ENCODE results near the gene TUBB6.

The TUBB6 gene

GRCh38 chr18:12307701-12308385 lies at the start of gene TUBB6:
Gene TUBB6, plus strand, starts transcription at chr18:12308241. Its CDS starts 52 bp downstream, at chr18:12308293.
- no peak for DNase-seq (ENCODE audit: low read depth, low spot score)

GRCh38 chr18:12258719-12259705 lies 49.0 kb upstream of the TUBB6 start:
- DNase-seq (ENCODE audit: low read depth, low spot score) = no peak

GRCh38 chr18:12262748-12263147 lies 45.3 kb upstream of the TUBB6 start:
- DNase-seq (ENCODE audit: low read depth, low spot score) = no peak

- no peak for DNase-seq (ENCODE audit: low read depth, low spot score)
Measured at GRCh38 chr18:12264864-12265263, 43.2 kb upstream of the TUBB6 start.

GRCh38 chr18:12271376-12272235 lies 36.4 kb upstream of the TUBB6 start:
- peak; percentile 14 for DNase-seq (ENCODE audit: low read depth, low spot score)

GRCh38 chr18:12274793-12275192 lies 33.2 kb upstream of the TUBB6 start:
- DNase-seq (ENCODE audit: low read depth, low spot score) = no peak

GRCh38 chr18:12276736-12277554 lies 31.1 kb upstream of the TUBB6 start:
- DNase-seq (ENCODE audit: low read depth, low spot score) = no peak

GRCh38 chr18:12278215-12278671 lies 29.8 kb upstream of the TUBB6 start:
- DNase-seq (ENCODE audit: low read depth, low spot score) = no peak

GRCh38 chr18:12278741-12279682 lies 29.0 kb upstream of the TUBB6 start:
- no peak for DNase-seq (ENCODE audit: low read depth, low spot score)

GRCh38 chr18:12279781-12280531 lies 28.1 kb upstream of the TUBB6 start:
- DNase-seq (ENCODE audit: low read depth, low spot score) = no peak

GRCh38 chr18:12281861-12282260 lies 26.2 kb upstream of the TUBB6 start:
- no peak for DNase-seq (ENCODE audit: low read depth, low spot score)

- no peak for DNase-seq (ENCODE audit: low read depth, low spot score)
Measured at GRCh38 chr18:12282442-12283039, 25.5 kb upstream of the TUBB6 start.

GRCh38 chr18:12283256-12283655 lies 24.8 kb upstream of the TUBB6 start:
- no peak for DNase-seq (ENCODE audit: low read depth, low spot score)

- no peak for DNase-seq (ENCODE audit: low read depth, low spot score)
Measured at GRCh38 chr18:12283666-12284065, 24.4 kb upstream of the TUBB6 start.

GRCh38 chr18:12287131-12287681 lies 20.8 kb upstream of the TUBB6 start:
- DNase-seq (ENCODE audit: low read depth, low spot score) = no peak

- DNase-seq (ENCODE audit: low read depth, low spot score) = no peak
Measured at GRCh38 chr18:12287684-12288402, 20.2 kb upstream of the TUBB6 start.

- no peak for DNase-seq (ENCODE audit: low read depth, low spot score)
Measured at GRCh38 chr18:12288403-12288755, 19.7 kb upstream of the TUBB6 start.

GRCh38 chr18:12290086-12290485 lies 18.0 kb upstream of the TUBB6 start:
- DNase-seq (ENCODE audit: low read depth, low spot score) = no peak
